Caki2 (cell line): ENCODE data around the gene CCDC32. TPM values are rescaled to one million over a fixed set of nuclear protein-coding genes. Genes with fewer than 3 reads are reported as not detected.

Experiments used
- DNase-seq: peaks from one replicate; pipeline ENCODE4 v3.0.0-alpha.2; 2015; ENCODE audit warnings: low read depth
- in situ Hi-C: cut with HindIII; loops from 2 replicates; pipeline ENCODE4 v1.10.0; 2016; ENCODE audit warnings: low sequenced_read_pairs, low pct_unique_long_range_greater_than_20kb, mixed read lengths
- total RNA-seq: library from RNA; depleted of rRNA; stranded (reverse); fragments of >200 nt; shearing (Covaris generic); gene quantifications from 2 replicates; pipeline ENCODE4 v1.2.3, GENCODE V29; 2014; ENCODE audit warnings: low replicate concordance

CCDC32 gene
- total RNA-seq, 1 experiment from 2014 or later, result 31.4 TPM

DNA sequence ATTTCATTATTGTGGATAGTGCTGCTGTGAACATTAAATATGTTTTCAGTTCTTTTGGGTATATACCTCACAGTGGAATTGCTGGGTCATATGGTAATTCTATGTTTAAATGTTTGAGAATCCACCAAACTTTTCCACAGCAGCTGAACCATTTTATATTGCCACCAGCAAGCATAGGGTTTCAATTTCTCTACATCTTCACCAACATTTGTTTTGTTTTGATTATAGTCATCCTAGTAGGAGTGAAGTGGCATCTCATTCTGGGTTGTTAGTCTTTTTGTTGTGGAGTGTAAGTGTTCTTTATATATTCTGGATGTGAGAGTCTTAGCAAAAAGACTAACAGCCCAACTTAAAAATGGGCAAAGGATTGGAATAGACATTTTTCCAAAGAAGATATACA lies 10.3 kb upstream of the CCDC32 start:
- DNase-seq, result no peak
- in situ Hi-C loops, result no loop called here

DNA sequence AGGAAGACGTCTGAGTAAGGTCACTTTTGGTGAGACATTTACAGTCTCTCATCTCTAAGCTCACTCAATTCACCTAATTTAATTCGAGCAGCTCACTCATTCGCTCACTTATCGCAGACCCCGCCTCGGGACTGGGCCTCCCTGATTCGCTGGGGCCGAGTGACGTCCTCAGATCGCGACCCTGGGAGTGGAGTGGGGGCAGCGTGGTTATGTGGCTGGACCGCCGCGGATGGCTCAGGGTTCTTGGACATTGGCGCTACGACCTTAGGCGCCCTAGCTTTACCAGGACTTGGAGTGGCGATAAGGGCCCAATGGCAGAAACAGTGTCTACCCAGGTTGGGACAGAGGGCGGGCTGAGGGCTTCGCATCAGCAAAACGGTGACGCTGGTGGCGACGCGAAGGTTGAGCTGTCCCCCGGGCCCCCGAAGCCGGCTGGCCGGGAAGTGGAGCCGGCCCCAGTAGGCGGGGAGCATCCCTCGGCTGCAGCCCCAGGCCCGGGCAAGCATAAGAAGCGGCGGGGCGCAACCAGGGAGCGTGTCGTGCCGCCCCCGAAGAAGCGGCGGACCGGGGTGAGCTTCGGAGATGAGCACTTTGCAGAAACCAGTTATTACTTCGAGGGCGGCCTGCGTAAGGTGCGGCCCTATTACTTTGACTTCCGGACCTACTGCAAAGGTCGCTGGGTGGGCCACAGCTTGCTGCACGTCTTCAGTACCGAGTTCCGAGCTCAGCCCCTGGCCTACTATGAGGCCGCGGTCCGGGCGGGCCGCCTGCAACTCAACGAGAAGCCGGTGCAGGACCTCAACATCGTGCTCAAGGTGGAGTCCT lies 4.5 kb upstream of the CCDC32 start, which contains the start of gene RPUSD2:
Gene RPUSD2 (plus strand): TSS at position 171 of the 825 bp plus-strand sequence. CDS start 39 bp downstream, at position 210.
- peak; percentile 82 for DNase-seq
- in situ Hi-C loops, result no loop called here

DNA sequence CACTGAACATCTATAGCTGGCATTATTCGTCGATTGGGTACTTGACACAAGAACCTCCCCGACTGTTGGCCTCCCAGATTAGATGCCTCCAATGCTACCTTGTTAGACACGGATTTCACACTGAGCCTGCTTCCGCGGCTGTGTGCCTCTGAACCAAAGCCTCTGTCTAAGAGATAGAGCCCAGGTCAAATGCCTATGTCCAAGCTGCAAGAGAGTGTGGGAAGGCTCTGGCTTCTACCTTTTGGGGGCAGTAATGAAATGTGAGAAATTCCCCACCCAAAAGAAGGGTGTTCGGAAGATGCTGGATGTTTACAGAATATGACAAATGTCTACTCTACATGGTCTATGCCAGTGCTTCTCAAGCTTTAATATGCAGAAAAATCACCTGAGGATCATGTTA lies 2.3 kb upstream of the CCDC32 start:
- peak; percentile 18 for DNase-seq
- in situ Hi-C loops, result no loop called here

DNA sequence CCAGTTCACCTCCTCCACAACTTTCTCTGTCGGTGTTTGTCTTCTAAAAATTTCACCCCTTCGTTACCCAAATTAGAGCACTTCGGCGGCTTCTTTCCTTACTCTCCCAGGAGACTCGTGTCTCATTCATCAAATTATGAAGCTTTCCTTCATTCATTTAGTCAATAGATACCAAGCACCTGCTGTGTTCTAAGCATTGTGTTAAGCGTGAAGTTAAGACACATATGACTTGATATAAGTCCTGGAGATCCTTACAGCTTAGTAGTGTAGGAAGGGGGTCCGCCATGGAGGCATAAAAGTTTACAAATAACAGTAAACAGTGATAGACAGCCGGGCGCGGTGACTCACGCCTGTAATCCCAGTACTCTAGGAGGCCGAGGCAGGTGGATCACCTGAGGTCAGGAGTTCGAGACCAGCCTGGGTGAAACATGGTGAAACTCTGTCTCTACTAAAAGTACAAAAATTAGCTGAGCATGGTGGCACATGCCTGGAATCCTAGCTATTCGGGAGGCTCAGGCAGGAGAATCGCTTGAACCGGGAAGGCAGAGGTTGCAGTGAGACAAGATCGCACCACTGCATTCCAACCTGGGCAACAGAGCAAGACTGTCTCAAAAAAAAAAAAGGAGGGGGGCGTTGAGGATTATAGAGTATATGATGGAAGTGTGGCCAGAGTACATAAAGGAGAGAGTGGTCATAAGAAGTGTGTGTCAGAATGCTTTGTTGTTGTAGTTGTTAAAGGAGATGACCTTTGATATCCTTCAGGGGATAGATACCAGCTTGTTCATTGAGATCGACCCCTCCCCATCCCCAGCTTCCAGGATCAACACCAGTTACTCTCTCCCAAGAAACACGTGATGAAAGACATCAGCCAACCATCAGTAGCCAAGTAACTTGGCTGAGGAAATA lies 744 bp upstream of the CCDC32 start:
- in situ Hi-C loops, result no loop called here
- DNase-seq, result no peak

DNA sequence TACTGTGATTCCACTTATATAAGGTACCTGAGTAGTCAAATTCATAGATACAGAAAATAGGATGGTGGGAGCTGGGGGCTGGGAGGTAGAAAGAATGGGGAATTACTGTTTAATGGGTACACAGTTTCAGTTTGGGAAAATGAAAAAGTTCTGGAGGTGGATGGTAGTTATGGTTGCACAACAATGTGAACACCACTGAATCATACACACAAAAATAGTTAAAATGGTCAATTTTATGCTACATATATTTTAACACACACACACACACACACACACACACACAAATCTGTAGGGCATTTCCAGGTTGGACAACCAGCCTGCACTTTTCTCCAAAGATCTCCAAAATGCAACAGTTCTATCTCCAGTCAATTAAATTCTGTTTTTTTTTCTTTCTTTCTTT lies 1.4 kb downstream of the CCDC32 start:
- in situ Hi-C loops, result no loop called here
- no peak for DNase-seq

DNA sequence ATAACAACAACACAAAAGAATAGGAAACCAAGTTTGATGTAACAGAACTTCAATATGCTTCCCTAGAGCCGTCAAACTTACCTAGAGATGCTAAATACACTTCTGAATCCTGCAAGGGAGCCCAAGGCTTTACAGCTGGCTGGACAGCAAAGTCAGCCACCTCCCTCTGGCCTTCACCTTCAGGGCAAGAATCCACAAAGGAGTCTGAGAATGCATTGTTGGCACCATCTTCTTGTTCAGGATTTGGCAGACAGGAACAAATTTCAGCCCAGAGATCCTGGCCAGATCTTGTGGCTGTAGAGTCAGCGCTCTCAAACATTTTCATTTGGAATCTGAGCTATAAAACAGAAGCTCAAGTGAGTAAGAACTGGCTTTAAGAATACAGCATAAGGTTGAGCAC lies 2.2 kb downstream of the CCDC32 start:
- in situ Hi-C loops, result no loop called here
- no peak for DNase-seq

DNA sequence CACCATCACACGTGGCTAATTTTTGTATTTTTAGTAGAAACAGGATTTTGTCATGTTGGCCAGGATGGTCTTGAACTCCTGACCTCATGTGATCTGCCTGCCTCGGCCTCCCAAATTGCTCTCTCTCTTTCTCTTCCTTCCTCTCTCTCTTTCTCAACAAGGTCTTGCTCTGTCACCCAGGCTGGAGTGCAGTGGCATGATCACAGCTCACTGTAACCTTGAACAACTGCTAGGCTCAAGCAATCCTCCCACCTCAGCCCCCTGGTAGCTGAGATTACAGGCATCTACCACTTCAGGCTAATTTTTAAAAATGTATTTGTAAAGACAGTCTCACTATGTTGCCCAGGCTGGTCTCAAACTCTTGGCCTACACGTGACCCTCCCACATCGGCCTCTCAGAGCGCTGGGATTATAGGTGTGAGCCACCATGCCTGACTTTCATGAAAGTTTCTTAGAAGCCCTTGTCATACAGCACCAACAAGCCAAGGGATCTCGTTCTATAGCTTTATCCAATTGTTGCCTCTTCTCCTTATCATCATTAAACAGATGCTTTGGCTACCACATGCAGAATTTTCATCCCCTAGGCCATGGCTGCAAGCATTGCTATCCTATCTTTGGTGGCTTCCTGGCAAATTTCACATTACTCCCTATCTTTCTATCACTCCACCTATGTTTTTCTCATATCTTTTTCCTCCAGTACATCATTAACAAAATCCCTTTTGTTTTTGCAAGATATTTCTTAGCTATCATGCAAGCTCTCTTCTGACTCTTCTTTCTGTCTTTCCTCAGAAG lies 5.7 kb downstream of the CCDC32 start:
- no peak for DNase-seq

DNA sequence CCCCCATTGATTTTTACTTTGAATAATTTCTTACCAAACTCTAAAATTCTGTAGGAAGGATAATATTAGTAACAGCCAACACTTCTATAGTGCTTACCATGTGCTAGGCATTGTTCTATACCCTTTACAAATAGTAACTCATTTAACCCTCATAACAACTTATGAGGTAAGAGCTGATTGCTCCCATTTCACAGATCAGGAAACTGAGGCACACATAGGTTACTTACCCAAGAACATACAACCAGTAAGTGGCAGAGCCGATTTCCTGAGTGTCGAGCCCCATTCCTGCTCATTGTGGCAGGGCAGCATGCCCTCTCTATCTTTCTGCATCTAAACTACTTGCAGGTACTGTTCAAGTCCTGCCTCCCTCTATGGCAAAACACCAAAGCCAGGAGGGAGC lies 9.0 kb downstream of the CCDC32 start:
- in situ Hi-C loops, result no loop called here
- DNase-seq, result no peak

More for the DNA sequence above, 5.7 kb downstream of the CCDC32 start:
- in situ Hi-C loops, result no loop called here

DNA sequence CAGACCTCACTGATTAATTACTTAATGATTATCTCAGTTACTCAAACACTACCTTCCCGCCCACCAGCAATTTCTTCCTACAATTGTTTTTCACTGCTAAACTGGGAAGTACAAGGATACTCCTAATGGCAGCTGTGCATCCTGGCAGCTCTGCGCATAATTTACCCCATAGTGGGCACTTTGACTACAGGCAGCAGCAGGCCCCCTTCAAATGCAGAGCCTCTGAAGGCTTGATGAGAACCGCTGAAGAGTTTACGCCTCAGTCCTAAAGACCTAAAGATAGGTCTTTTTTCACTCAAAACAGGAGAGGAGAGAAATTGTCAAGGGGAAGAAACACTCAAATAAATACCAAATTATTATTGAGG lies 10.7 kb downstream of the CCDC32 start:
- in situ Hi-C loops, result no loop called here
- DNase-seq, result no peak

DNA sequence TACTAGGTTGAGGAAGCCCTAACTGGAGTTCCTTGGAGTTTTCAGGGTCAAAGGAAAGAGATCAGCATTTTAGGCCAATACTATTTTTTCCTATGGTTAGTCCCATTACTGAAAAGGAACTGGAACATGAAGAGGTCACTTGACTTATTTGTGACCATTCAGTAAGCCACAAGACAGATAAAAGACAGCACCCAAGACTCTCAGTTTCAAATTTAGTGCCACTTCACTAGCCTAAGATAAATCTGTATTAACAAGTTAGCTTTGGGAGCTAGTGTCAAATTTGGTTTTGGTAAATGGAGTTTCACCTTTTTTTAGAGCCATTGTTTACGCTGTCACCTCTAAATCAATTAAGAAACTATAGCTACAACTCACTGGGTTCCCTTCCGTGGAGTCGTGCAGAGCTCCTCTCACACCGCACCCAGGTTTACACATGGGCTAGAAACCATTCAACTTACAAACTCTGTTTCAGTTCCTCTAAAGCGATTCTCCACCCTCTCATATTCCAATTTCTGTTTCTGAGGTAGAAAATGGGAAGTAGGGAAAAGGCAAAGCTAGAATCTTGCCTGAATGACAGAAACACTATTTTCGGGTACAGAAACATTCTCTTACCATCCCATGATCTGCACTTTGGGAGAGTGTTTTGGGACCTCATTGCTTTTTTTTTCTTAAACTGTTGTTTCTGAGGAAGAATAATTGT lies 14.4 kb downstream of the CCDC32 start:
- no peak for DNase-seq
- in situ Hi-C loops, result no loop called here

DNA sequence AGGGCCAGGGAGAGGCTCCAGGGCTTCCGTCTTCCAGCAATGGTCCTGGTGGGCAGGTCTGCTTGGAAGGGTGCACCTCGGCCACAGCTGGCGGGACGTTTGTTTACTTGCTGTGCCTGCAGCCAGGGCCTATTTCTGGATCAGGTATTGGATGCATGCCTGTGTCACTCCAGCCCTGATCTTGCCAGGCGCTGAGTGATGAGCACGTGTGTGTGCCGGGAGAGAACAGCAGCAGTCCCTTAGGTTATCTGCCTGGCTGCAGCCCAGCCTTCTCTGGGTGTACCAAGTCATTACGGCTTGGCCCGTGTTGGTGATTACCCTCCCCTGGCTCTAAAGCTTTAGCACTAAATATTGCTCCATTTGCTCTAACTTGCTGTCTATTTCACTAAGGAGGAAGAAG lies 14.9 kb downstream of the CCDC32 start:
- in situ Hi-C loops, result no loop called here
- DNase-seq, result no peak

DNA sequence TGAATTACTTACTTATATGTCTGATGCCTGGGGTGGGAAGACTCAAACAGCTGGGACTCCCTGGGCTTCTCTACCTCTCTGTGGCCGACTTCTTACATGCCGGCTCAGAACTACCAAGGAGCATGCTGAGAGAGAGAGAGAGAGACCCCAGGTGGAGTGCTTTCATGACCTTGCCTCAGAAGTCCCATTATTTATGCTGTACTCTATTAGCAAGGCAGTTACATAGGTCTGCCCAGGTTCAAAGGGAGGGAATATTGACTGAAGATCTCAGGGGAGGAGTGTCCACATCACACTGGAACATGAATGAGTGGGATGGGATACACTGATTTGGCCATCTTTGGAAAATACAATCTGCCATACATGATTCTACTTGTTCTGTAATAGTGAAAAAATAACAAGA lies 16.2 kb downstream of the CCDC32 start:
- in situ Hi-C loops, result no loop called here
- DNase-seq, result no peak

DNA sequence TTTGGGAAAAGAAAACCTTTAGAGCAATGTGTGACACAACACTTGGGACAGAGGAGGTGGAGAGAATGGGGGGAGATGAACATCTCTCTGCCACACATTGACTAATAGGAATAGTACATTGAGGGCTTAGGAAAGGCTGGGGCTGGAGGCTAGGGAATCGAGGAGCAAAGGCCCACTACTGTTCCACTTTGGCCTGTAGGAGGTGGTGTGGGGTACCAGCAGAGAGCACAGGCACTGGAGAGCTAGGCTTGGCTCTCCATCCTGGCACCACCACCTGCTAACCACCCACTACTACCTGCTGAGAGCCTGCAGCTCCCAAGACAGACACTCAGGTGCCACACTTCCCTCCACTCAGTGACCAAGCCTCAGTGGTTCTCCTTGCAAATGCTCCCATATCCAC lies 19.4 kb downstream of the CCDC32 start:
- in situ Hi-C loops, result no loop called here

DNA sequence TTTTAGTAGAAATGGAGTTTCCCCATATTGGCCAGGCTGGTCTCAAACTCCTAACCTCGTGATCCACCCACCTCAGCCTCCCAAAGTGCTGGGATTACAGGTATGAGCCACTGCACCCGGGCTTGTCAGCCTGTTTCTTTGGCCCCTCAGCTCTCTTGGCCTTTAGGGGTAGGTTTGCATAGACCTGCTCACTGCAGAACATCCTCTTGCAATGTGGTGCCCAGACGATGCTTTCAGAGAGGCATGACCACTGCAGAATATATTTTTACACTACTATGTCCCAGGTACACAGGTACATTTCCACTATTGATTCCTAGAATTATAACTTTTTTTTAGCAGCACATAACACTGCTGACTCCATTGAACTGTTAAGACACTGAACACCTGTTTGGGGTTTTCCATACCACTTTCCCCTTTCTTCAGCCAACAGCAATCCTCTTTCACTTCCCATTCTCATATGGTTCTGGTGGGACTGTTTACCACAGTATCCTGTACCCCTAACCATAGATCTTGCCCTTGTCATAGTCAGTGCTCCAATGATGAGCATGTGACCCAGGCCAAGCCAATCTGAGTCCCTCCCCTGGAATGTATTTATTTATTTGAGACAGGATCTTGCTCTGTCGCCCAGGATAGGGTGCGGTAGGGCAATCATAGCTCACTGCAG lies 21.1 kb downstream of the CCDC32 start:
- in situ Hi-C loops, result no loop called here

More for the DNA sequence above, 19.4 kb downstream of the CCDC32 start:
- DNase-seq, result no peak

DNA sequence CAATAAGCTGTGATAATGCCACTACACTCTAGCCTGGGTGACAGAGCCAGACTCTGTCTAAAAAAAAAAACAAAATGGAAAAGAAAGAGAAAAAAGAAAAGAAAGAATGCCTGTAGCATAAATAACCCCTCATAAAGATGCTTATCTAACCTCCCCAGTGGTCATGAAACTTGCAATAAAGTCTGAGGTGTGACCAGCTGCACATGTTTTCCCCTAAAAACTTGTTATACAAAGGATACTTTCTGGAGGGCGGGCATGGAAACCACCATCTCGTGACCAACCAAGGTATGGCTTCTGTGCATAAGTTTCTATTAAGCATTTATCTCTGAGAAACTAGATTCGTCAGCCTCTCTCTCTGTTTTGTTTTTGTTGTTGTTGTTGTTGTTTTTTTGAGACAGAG lies 21.8 kb downstream of the CCDC32 start:
- in situ Hi-C loops, result no loop called here

More for the DNA sequence above, 21.1 kb downstream of the CCDC32 start:
- DNase-seq, result no peak

DNA sequence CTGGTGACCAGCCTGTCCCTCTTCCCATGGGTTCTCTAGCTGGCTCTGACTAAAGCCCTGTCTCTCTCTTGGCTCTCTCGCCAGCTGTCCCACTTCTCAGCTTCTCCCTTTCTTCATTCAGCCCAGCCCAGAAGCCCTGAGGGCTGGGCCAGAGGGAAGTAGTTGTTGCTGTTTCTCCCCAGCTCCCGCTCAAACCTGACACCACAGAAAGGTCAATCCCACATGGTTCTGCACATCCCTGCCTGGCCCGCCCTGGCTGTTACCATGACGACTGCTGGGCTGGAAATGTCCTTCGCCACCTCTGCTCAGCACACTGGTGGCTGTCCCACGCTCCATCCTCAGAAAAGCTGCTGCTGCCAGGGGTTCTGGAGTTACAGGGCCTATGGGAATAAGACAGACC lies 25.9 kb downstream of the CCDC32 start:
- DNase-seq, result no peak
- in situ Hi-C loops, result no loop called here

More for the DNA sequence above, 21.8 kb downstream of the CCDC32 start:
- DNase-seq, result no peak

DNA sequence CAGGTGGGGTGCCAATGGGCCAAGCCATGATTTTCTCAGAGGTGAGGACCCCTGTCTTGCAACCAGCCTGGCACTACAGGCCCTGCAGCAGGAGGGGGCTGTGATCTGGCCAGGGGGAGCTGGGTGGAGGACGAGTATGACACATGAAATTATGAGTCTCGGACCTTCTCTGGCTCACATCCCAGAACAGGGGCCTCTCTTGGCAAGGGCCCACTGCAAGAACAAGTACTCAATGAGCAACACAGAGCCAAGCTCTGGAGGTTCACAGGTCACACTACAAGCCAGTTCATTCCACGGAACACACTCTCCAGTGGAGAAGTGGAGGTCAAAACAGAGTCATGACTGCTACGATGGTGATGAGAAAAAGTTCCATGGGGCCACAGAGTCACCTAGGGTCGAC lies 28.3 kb downstream of the CCDC32 start:
- no peak for DNase-seq
- in situ Hi-C loops, result no loop called here
